Right lobe of liver (tissue), 6 donors: ENCODE measurements around the gene NPDC1. TPM values are rescaled to one million over a fixed set of nuclear protein-coding genes. Genes with fewer than 3 reads are reported as not detected.

Source experiments
- ATAC-seq, 4 donors: fragments of 200-7000 bp; cut with Tn5 transposase; one replicate each; pipeline ENCODE4 v1.9.1; 2020; ENCODE audit warnings: mild to moderate bottlenecking in 4 of 4, moderate library complexity in 4 of 4
- DNase-seq, 3 donors: peaks; one replicate each; pipeline ENCODE4 v3.0.0-alpha.2; 2020
- H3K27ac ChIP-seq, 3 donors: fragments of 200-600 bp; one replicate each; pipeline ENCODE4 v1.8.0; 2022
- H3K27me3 ChIP-seq, 2 donors: fragments of 200-600 bp; one replicate each; pipeline ENCODE4 v1.8.0; 2022
- H3K36me3 ChIP-seq, 4 donors: fragments of 200-600 bp; sonication (generic) in 1 of 4; one replicate each; pipeline versions ENCODE4 v1.5.1 to v1.8.0; 2017 to 2022; ENCODE audit warnings: control low read depth in 1 of 4
- H3K4me1 ChIP-seq, 4 donors: fragments of 200-600 bp; sonication (generic) in 1 of 4; one replicate each; pipeline versions ENCODE4 v1.5.1 to v1.8.0; 2017 to 2022; ENCODE audit warnings: control low read depth in 1 of 4
- H3K4me3 ChIP-seq, 3 donors: fragments of 200-600 bp; one replicate each; pipeline ENCODE4 v1.8.0; 2022
- H3K9me3 ChIP-seq, 4 donors: fragments of 200-600 bp; sonication (generic) in 1 of 4; one replicate each; pipeline versions ENCODE4 v1.5.1 to v1.8.0; 2017 to 2022; ENCODE audit warnings: control low read depth in 1 of 4
- POLR2A ChIP-seq: fragments of 450-650 bp; IDR thresholded peaks from one replicate; pipeline ENCODE4 v1.6.1; 2017; ENCODE audit warnings: antibody characterized with exemption, mild to moderate bottlenecking
- WGBS: methylation state at CpG from one replicate; pipeline ENCODE4 v1.1.6; 2018; ENCODE audit warnings: low coverage, low lambda C conversion rate; ENCODE audit not compliant: insufficient coverage; ENCODE audit errors: missing lambda C conversion rate; 5-methylcytosine and 5-hydroxymethylcytosine counted together
- intact Hi-C, 2 donors: fragments of 100-400 bp; cut with DNase I; formaldehyde crosslinking; loops; one replicate each; pipeline versions ENCODE4 v1.11.2 to v1.14.1; 2022
- total RNA-seq, 6 experiments: library from RNA; depleted of rRNA in 2 of 6; stranded (reverse); fragments of >200 nt in 2 of 6; fragmentation: NEBNext Ultra II Directional in 3 of 6; extraction: Animal tissue kit (Norgen Biotek cat#: 25700) in 3 of 6; gene quantifications; one replicate each; pipeline versions ENCODE4 v1.1.0 to v1.2.4, GENCODE V29; 2016 to 2023
- TF ChIP-seq, protein P1 (sequence below), 4 donors: fragments of 200-600 bp in 3 of 4; fragments of 450-650 bp in 1 of 4; IDR thresholded peaks; one replicate each; pipeline versions ENCODE4 v1.5.1 to v1.8.0; 2016 to 2022; ENCODE audit warnings: antibody characterized with exemption in 4 of 4, mild to moderate bottlenecking in 2 of 4
- donor health status: DM: no; HTN: yes; CAD: no.
- donor health status: DM: no; HTN: no; CAD: no.
- donor health status: DM: no; HTN: no; CAD: no.
- donor health status: DM: no; HTN: yes; CAD: no.
- donor health status: DM: no; HTN: yes; CAD: no.

NPDC1 gene
- total RNA-seq, 6 experiments from 2014 or later, result 9.3 to 14.9 (median 12.2) TPM

DNA sequence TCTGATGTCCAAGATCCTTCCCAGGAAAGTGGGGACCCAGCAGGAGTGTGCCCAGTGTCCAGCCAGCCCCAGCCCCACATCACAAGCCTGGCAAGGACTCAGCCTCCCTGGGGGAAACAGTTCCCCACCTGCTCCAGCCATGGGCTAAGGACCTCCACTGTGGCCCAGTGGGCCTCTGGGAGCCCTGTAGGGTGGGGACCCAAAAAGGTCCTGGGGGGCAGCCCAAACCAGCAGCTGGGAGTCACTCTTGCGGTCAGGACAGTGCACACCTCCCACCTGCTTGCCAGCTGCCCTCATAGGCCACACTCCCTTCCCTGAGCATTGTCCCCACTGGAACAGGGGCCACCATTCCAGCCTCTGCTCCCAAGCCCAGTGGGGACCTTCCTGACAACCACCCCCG is 19.6 kb downstream of the NPDC1 start:
- 88% methylated on average over 1 of the region's 2 CpGs for WGBS
- peak overlapping the region in 1 of 3 donors; percentile 73 for H3K27ac ChIP-seq
- intact Hi-C loops, result no loop called here

DNA sequence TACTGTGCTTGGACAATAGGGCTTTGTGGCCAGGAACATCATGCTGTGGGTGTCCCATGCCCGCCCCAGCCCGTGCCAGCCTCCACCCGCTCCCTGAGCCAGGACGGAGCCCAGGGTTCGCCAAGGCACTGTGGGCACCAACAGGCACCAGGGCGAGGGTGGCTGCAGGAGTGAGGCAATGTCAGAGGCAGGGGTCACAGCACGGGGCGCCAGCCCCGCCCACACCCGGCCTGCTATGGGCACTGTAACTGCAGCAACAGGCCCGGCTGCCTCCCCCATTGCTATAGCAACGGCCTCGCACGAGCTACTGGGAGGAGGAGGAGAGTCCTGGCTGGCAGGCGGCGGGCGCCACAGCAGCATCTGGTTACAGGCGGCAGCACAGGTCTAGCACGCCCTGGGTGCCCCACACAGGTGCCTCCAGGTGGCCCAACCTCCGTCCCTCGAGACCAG is 20.4 kb downstream of the NPDC1 start:
- Histone ChIP-seq H3K27me3 (no peaks in the 10 kb centered on the region), H3K9me3 (no peaks in the 10 kb centered on the region), H3K36me3 (peaks cover 0 to 2% (median 0%) of the 10 kb centered on the region in 4 donors), H3K4me3 (no peak overlapping the region), H3K4me1 (peaks cover 0 to 61% (median 30%) of the 10 kb centered on the region in 4 donors), H3K27ac (peak overlapping the region in 1 of 3 donors; percentile 37)
- intact Hi-C loops, result no loop called here
- no CpG with 5 or more reads among the region's 21 CpGs for WGBS
- peak; percentile 90 to 96 (median 95) for DNase-seq
- ATAC-seq, result peak; percentile 19 to 48 (median 44)
- no peak for TF ChIP-seq POLR2A
- TF ChIP-seq, protein P1, sequence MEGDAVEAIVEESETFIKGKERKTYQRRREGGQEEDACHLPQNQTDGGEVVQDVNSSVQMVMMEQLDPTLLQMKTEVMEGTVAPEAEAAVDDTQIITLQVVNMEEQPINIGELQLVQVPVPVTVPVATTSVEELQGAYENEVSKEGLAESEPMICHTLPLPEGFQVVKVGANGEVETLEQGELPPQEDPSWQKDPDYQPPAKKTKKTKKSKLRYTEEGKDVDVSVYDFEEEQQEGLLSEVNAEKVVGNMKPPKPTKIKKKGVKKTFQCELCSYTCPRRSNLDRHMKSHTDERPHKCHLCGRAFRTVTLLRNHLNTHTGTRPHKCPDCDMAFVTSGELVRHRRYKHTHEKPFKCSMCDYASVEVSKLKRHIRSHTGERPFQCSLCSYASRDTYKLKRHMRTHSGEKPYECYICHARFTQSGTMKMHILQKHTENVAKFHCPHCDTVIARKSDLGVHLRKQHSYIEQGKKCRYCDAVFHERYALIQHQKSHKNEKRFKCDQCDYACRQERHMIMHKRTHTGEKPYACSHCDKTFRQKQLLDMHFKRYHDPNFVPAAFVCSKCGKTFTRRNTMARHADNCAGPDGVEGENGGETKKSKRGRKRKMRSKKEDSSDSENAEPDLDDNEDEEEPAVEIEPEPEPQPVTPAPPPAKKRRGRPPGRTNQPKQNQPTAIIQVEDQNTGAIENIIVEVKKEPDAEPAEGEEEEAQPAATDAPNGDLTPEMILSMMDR (IDR thresholded peaks at IDR 0.05), result peak in 2 of 4 donors; percentile 18 to 27

More for the DNA sequence above, 19.6 kb downstream of the NPDC1 start:
- H3K36me3 ChIP-seq, result no peaks in the 10 kb centered on the region
- TF ChIP-seq POLR2A, result no peak
- TF ChIP-seq, protein P1 (IDR thresholded peaks at IDR 0.05), result no peak
- peaks cover 0 to 61% (median 30%) of the 10 kb centered on the region in 4 donors for H3K4me1 ChIP-seq
- DNase-seq, result no peak
- ATAC-seq, result no peak
- no peaks in the 10 kb centered on the region for H3K9me3 ChIP-seq
- peak overlapping the region in 1 of 3 donors; percentile 56 for H3K4me3 ChIP-seq
- H3K27me3 ChIP-seq, result no peaks in the 10 kb centered on the region

DNA sequence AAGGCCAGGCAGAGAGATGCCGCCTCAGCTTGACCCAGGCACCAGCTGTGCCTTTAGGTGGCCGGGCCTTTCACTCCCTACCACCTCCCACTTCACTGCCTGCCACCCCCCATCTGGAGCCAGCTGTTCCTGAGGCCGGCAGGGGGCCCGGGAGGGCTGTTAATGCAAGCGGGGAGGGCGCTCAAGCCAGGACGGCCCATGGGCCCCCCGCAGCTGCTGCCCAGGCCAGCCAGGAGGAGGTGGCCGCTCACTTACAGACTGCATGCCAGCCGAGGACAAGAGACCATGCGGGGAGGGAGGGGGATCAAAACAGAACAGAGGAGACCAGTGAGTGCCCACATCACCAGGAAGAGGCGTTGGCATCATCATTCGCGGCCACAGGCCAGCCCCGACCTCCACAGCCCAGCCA is 22.4 kb downstream of the NPDC1 start:
- DNase-seq, result no peak
- TF ChIP-seq, protein P1 (IDR thresholded peaks at IDR 0.05), result no peak
- TF ChIP-seq POLR2A, result no peak

DNA sequence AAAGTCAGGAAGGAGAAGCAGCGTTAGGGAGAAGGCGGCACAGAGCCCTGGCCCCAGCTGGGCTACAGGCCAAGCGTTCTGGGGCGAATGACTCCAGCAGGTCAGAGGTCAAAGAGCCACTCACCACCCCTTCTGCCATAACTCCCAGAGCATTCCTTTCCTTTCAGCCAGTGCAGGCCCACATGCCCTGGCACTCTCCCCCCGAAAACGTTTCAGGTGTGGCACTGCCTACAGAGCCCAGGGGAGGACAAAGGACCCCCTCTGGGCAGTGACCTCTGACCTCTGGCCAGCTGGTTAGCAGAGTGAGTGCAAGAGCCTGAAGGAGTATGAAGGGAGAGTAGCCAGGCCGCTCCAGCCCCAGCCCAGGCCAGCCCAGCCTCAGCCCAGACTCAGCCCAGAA is 22.8 kb downstream of the NPDC1 start:
- 27% methylated on average over 5 of the region's 7 CpGs for WGBS
- H3K36me3 ChIP-seq, result peaks cover 0 to 2% (median 0%) of the 10 kb centered on the region in 4 donors
- H3K27me3 ChIP-seq, result no peaks in the 10 kb centered on the region
- intact Hi-C loops, result no loop called here
- peak overlapping the region in 2 of 3 donors; percentile 2 to 78 for H3K27ac ChIP-seq
- H3K9me3 ChIP-seq, result no peaks in the 10 kb centered on the region
- ATAC-seq (peak; percentile 48 to 55 (median 54)), DNase-seq (peak; percentile 71 to 85 (median 79))
- H3K4me1 ChIP-seq, result peaks cover 0 to 49% (median 23%) of the 10 kb centered on the region in 4 donors
- TF ChIP-seq, protein P1 (IDR thresholded peaks at IDR 0.05), result no peak
- no peak for TF ChIP-seq POLR2A
- no peak overlapping the region for H3K4me3 ChIP-seq

More for the DNA sequence above, 22.4 kb downstream of the NPDC1 start:
- H3K27me3 ChIP-seq, result no peaks in the 10 kb centered on the region
- peak overlapping the region in 2 of 3 donors; percentile 2 to 78 for H3K27ac ChIP-seq
- intact Hi-C loops, result no loop called here
- no peak overlapping the region for H3K4me3 ChIP-seq
- 100% methylated on average over 1 of the region's 15 CpGs for WGBS
- ATAC-seq, result no peak
- no peaks in the 10 kb centered on the region for H3K9me3 ChIP-seq
- peaks cover 0 to 2% (median 0%) of the 10 kb centered on the region in 4 donors for H3K36me3 ChIP-seq
- peaks cover 0 to 52% (median 24%) of the 10 kb centered on the region in 4 donors for H3K4me1 ChIP-seq
